Fibroblast of the conjunctiva (primary cell): ENCODE results near the gene TNIP1.

Experiments used
- DNase-seq: peaks from one replicate; pipeline ENCODE4 v3.0.0-alpha.2; 2010; ENCODE audit warnings: low read depth

TNIP1 gene

DNA sequence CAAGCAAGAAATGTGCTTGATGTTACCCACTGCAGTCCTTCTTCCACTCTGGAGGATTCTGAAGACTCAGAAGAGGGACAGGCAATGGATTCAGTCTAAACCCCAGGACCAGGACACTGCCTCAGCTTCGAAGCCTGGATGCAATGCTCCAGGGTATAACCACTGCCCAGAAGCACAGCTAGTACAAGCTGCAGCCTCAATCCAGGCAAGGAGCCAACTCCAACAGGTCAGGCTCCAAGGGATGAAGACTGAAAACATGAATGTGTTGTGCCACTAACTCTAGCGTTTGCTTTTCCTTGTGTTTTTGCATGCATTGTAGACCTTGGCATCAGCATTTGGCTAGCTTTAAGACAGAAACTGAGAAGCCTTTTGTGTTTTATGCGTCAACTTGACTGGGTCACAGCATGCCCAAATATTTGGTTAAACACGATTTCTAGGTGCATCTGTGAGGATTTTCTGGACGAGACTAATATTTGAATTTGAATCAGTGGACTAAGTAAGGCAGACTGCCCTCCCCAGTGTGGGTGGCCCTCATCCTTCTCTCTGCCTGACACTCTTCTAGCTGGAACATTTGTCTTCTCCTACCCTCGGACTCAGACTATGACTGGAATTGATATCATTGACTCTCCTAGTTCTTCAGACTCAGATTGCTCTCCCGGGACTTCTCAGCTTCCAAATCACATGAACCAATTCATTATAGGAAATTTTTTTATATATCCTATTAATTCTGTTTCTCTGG is 81.0 kb downstream of the TNIP1 start:
- DNase-seq = no peak

DNA sequence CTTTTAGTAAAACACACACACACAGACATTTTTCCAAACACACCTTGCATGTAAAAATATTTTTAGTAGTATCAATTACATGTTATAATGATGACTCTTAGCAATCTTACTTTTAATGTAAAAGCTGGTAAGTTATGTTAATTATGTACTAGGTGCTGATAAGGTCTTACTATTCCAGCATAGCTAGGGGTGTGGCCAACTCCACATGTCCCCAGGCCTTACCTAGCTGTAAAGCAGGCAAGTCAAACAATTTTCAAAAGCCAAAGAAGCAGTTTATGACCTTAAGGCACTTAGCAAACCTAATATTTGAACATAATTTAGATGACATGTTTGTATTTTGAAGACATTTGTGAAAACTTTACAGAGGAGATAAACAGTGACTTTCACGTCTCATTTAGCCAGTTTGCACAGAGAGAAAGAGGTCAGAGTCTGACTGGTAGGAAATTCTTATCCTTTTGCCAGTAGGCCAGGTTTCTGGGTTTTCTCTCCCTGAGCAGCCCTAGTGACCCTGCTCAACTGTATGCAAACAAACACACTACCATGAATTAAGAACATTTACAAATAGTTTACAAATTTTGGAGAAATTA is 86.9 kb downstream of the TNIP1 start:
- no peak for DNase-seq

DNA sequence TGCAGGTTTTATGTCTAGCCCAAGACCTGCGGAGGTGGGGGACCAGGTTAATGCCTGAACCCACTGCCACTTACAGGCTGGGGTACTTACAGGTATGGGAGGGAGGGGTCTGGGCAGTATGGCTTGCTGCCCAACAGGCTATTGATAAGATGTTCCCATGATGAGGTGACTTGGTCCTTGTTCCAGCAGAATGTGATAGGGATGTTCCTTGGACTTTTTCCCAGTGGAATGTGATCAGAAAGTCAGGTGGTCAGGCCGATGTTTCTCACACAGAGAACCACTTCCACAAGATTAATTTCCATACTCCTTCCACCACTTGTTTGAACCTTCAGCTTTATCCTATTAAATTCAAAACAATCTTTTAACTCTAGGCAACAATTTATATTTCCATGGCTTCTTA is 87.4 kb downstream of the TNIP1 start:
- DNase-seq = no peak

DNA sequence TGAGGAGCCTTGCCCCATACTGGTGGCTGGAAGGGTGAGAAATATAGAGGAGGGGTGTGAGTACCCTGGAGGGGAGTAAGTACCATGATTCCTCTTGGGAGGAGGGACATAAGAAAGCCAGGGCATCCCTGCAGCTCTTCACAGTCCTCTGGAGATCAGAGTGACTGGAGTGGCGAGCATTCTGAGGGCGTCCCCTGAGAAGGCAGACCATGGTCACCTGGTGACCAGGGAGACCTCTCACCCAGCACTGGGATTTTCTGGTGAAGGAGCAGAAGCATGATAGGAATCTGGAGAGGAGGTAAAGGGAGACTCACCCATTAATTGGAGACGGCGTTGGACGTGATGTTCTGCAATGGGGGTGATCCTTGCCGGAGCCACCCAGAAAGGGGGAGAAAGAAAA is 88.1 kb downstream of the TNIP1 start:
- no peak for DNase-seq

DNA sequence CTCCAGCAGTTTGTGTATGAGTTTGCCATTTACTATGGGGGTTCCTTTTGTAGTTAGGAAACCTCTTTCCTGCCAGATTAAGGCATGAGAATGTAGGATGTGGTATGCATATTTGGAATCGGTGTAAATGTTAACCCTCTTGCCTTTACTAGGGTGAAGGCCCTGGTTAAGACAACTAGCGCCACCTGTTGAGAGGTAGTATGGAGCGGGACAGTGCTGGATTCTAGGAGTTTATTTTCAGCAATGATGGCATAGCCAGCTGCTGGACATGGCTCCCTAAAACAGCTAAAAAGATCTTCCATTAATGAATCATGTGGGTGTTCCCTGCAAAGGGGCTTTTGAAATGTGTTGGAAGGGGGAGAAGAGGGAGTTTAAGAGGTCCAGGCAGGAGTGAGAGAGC is 91.1 kb downstream of the TNIP1 start:
- DNase-seq = no peak

DNA sequence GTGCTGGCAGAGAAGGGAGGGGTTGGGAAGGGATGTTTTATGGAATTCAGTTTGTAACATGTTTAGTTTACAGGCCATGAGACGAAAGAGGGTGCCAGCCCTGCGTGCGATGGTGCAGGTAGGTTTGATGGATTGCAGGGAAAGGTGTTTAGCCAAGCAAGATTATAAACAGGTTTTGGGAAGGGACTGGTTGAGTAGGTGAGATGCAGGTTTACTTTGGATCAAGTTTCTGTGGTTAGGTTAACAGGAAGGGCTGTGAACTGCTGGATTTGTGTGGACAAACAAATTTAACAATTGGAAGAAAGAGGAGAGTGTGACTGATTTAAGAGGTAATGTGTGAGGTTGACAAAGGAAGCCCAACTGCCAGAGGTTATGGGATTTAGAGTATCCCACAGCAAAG is 93.1 kb downstream of the TNIP1 start:
- no peak for DNase-seq
